Ovary (tissue), 9 donors: Measurements from ENCODE around the gene SPPL3. TPM values are rescaled to one million over a fixed set of nuclear protein-coding genes. Genes with fewer than 3 reads are reported as not detected.

Source experiments
- DNase-seq, 5 donors: peaks; one replicate each; pipeline ENCODE4 v3.0.0-alpha.2; 2019 to 2020
- H3K27ac ChIP-seq, 2 donors: fragments of 200-600 bp; one replicate each; pipeline versions ENCODE4 v1.5.1 to v1.8.0; 2019 to 2022
- H3K27me3 ChIP-seq: fragments of 200-600 bp; one replicate; pipeline ENCODE4 v1.8.0; 2022
- H3K36me3 ChIP-seq: fragments of 200-600 bp; sonication (generic); one replicate; pipeline ENCODE4 v1.5.1; 2019
- H3K4me1 ChIP-seq: one replicate; pipeline ENCODE4 v1.8.1; 2013; ENCODE audit warnings: mild to moderate bottlenecking, moderate library complexity; ENCODE audit not compliant: insufficient read depth
- H3K4me3 ChIP-seq: fragments of 200-600 bp; sonication (generic); one replicate; pipeline ENCODE4 v1.5.1; 2017
- H3K9me3 ChIP-seq, 2 donors: fragments of 200-600 bp in 1 of 2; sonication (generic) in 1 of 2; one replicate each; pipeline versions ENCODE4 v1.5.1 to v1.8.1; 2013 to 2019; ENCODE audit warnings: mild to moderate bottlenecking in 1 of 2, moderate library complexity in 1 of 2
- EP300 ChIP-seq: sonication (generic); formaldehyde crosslinking; IDR thresholded peaks from one replicate; pipeline ENCODE4 v1.6.1; 2017; ENCODE audit warnings: antibody characterized with exemption
- POLR2A ChIP-seq: fragments of 450-650 bp; IDR thresholded peaks from one replicate; pipeline ENCODE4 v1.6.1; 2017; ENCODE audit warnings: antibody characterized with exemption, mild to moderate bottlenecking, moderate library complexity
- WGBS, 3 donors: extraction: QIAGEN DNeasy Blood & Tissue Kit in 1 of 3; methylation state at CpG; one replicate each; pipeline versions ENCODE4 v1.1.5 to v1.1.7; 2013 to 2017; 5-methylcytosine and 5-hydroxymethylcytosine counted together
- intact Hi-C, 4 donors: fragments of 100-400 bp; cut with DNase I; formaldehyde crosslinking; loops; one replicate each; pipeline versions ENCODE4 v1.11.0 to v1.15.1; 2022 to 2023
- polyA plus RNA-seq, 2 donors: library from polyadenylated mRNA; stranded (reverse); fragments of 200-250 nt in 1 of 2; fragments of 350-450 nt in 1 of 2; fragmentation: Illumina TruSeq in 1 of 2; extraction: RNeasy Lipid Tissue Mini Kit (QIAGEN cat#74804) in 1 of 2; gene quantifications; one replicate each; pipeline ENCODE4 v1.2.3, GENCODE V29; 2013 to 2014
- total RNA-seq, 7 donors: library from RNA; depleted of rRNA in 2 of 7; stranded (reverse); fragments of >200 nt in 2 of 7; fragmentation: NEBNext Ultra II Directional in 3 of 7; extraction: Animal tissue kit (Norgen Biotek cat#: 25700) in 3 of 7; gene quantifications; one replicate each; pipeline versions ENCODE4 v1.1.0 to v1.2.4, GENCODE V29; 2016 to 2023
- TF ChIP-seq, protein P1 (sequence below), 3 donors: fragments of 450-650 bp in 2 of 3; fragments of 200-600 bp in 1 of 3; IDR thresholded peaks; one replicate each; pipeline versions ENCODE4 v1.5.1 to v1.8.0; 2016 to 2022; ENCODE audit warnings: antibody characterized with exemption in 3 of 3, mild to moderate bottlenecking in 1 of 3
- donor health status: DM: no; HTN: no; CAD: no; lungs with moderate emphysema.
- donor health status: DM: no; HTN: no; CAD: no.
- donor health status: Bipolar disorder and iron deficiency.
- donor health status: DM: yes; HTN: yes; CAD: no.
- donor health status: DM: no; HTN: no; CAD: no.
- donor health status: DM: yes; HTN: yes; CAD: no.

Gene SPPL3
- total and polyA plus RNA-seq, 9 donors, result 24.2 to 87.4 (median 51.9) TPM

DNA sequence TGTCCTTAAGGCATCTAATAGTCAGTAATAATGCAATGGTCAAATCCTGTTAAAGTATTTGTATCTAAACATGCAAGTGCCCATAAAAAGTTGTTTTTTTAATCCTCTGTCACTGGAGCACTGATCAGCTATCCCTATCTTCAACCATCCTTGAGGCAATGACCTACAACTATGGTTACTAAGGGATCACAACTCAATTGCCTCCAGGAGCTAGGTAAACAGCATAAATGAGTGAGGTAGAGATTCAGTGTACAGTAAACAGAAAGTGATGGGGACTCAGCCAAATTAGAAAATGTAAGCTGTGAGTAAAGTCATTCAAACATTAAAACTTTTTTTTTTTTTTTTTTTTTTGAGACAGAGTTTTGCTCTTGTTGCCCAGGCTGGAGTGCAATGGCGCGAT, 18.6 kb downstream of the SPPL3 start:
- H3K4me3 ChIP-seq, result no peak overlapping the region
- no peaks in the 10 kb centered on the region for H3K27me3 ChIP-seq
- no peaks in the 10 kb centered on the region for H3K9me3 ChIP-seq
- no peak for DNase-seq
- no peaks in the 10 kb centered on the region for H3K36me3 ChIP-seq
- TF ChIP-seq EP300 (no peak), POLR2A (no peak)
- H3K4me1 ChIP-seq, result peaks cover 5% of the 10 kb centered on the region
- intact Hi-C loops, result no loop called here
- 93 to 100% (median 95%) methylated on average over 2 of the region's 2 CpGs for WGBS, 3 donors
- H3K27ac ChIP-seq, result no peak overlapping the region

DNA sequence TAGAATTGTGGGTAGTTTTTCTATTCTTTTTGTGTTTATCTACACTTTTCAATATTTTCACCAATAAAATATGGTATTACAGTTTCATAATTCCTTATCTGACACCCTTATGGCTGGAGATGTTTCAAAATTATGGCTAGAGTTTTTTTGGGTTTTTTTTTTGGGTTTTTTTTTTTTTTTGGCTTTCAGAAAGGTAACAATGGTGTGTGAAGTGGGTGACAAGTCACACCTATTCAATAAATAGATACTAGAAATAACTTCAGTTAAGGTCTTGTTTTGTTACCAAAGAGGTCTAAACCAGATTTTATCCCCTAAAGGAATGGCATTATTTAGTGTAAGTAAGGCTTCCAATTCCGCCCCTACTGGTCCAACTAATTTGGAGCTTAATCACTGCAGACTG, 19.5 kb downstream of the SPPL3 start:
- Histone ChIP-seq H3K9me3 (no peaks in the 10 kb centered on the region), H3K27ac (no peak overlapping the region), H3K27me3 (no peaks in the 10 kb centered on the region), H3K4me1 (peaks cover 3% of the 10 kb centered on the region), H3K36me3 (no peaks in the 10 kb centered on the region), H3K4me3 (no peak overlapping the region)
- DNase-seq, result no peak
- intact Hi-C loops, result no loop called here
- WGBS, 3 donors, result 84 to 98% (median 95%) methylated on average over 1 of the region's 1 CpG
- TF ChIP-seq POLR2A (no peak), EP300 (no peak)
- TF ChIP-seq, protein P1, sequence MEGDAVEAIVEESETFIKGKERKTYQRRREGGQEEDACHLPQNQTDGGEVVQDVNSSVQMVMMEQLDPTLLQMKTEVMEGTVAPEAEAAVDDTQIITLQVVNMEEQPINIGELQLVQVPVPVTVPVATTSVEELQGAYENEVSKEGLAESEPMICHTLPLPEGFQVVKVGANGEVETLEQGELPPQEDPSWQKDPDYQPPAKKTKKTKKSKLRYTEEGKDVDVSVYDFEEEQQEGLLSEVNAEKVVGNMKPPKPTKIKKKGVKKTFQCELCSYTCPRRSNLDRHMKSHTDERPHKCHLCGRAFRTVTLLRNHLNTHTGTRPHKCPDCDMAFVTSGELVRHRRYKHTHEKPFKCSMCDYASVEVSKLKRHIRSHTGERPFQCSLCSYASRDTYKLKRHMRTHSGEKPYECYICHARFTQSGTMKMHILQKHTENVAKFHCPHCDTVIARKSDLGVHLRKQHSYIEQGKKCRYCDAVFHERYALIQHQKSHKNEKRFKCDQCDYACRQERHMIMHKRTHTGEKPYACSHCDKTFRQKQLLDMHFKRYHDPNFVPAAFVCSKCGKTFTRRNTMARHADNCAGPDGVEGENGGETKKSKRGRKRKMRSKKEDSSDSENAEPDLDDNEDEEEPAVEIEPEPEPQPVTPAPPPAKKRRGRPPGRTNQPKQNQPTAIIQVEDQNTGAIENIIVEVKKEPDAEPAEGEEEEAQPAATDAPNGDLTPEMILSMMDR (IDR thresholded peaks at IDR 0.05), result no peak

DNA sequence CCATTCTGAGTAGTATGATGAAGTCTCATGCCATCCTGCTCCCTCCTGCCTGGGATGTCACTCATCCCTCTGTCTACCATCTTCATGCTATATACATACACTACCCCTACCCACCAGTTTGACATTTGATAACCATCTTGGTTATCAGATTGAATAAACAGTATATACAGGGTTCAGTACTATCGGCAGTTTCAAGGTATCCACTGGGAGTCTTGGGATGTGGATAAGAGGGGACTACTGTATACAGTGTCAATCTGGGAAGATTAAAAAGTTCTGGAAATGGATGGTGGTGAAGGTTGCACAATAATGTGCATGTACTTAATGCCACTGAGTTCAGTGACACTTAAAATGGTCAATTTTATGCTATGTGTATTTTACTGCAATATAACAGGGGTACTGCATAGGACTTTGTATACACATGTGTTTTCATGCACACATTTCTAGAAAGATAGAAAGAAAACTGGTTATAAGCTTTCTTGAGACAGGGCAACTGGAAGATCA, 22.1 kb downstream of the SPPL3 start:
- Histone ChIP-seq H3K4me3 (no peak overlapping the region), H3K9me3 (no peaks in the 10 kb centered on the region), H3K27ac (no peak overlapping the region), H3K27me3 (no peaks in the 10 kb centered on the region), H3K36me3 (no peaks in the 10 kb centered on the region), H3K4me1 (peaks cover 2% of the 10 kb centered on the region)
- intact Hi-C loops, result no loop called here
- WGBS, 3 donors, result 100% methylated on average over 1 of the region's 1 CpG
- TF ChIP-seq POLR2A (no peak), EP300 (no peak)
- TF ChIP-seq, protein P1 (IDR thresholded peaks at IDR 0.05), result no peak
- DNase-seq, result no peak

DNA sequence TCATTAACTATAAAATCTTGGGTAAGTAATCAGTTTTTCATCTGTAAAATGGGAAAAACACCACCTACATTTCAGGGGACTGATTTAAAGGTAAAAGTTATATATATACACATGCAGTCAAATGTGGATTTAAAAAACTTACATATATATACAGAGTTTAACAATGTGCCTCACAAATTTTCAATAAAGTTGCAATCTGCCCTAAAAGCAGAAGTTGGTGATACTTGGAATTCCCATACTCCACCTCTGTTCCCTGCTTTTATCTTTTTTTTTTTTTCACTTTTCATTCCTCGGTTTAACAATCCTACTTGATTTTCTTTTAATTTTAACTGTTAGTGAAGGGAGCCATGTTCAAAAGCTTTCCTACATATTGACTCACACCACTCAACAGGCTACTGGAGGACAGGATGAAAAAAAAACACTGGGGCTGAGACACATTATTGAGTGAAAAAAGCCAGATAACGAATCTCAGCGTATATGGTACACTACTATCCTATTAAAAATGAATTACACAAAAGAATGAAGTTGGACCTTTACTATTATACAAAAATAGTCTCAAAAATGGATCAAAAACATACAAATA, 24.3 kb downstream of the SPPL3 start:
- no peaks in the 10 kb centered on the region for H3K36me3 ChIP-seq
- TF ChIP-seq POLR2A (no peak), EP300 (no peak)
- TF ChIP-seq, protein P1 (IDR thresholded peaks at IDR 0.05), result no peak
- 88 to 92% (median 90%) methylated on average over 3 of the region's 3 CpGs for WGBS, 3 donors
- no peaks in the 10 kb centered on the region for H3K27me3 ChIP-seq
- DNase-seq, result no peak
- H3K27ac ChIP-seq, result no peak overlapping the region
- H3K4me3 ChIP-seq, result no peak overlapping the region
- intact Hi-C loops, result no loop called here
- H3K9me3 ChIP-seq, result no peaks in the 10 kb centered on the region
- peaks cover 4% of the 10 kb centered on the region for H3K4me1 ChIP-seq

DNA sequence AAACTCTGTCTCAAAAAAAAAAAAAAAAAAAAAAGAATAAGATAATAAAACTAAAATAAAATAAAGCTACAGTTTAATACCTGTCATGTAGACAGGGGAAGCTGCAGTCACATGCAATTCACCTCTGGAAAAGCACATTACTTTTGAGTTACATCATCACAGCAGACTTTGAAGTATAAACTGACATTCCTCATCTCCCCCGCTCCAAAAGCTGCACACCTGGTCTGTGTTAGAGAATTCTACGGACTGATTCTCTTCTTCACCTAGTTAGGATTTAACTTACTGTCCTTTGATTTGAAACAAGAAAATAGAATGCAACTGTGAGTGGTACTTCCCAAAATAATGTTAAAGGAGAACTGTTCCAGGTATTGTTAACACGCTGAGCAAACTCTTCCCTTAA, 25.1 kb downstream of the SPPL3 start:
- H3K4me3 ChIP-seq, result no peak overlapping the region
- 75 to 82% (median 80%) methylated on average over 3 of the region's 3 CpGs for WGBS, 3 donors

More for the DNA sequence above, 25.1 kb downstream of the SPPL3 start:
- Histone ChIP-seq H3K27me3 (no peaks in the 10 kb centered on the region), H3K9me3 (no peaks in the 10 kb centered on the region), H3K4me1 (peaks cover 8% of the 10 kb centered on the region), H3K36me3 (no peaks in the 10 kb centered on the region), H3K27ac (no peak overlapping the region)
- no peak for DNase-seq
- TF ChIP-seq POLR2A (no peak), EP300 (no peak)
- TF ChIP-seq, protein P1 (IDR thresholded peaks at IDR 0.05), result no peak
- intact Hi-C loops, result no loop called here
